PC-9 (cell line): Measurements from ENCODE around the gene RNU6-1. TPM values are rescaled to one million over a fixed set of nuclear protein-coding genes. Genes with fewer than 3 reads are reported as not detected.

Experiments used
- BruUV-seq: library from RNA; stranded (reverse); fragments of 400-500 nt; replicated peaks from 2 replicates; lab custom pipeline; 2021; lab: Mats Ljungman, UMichigan
- CTCF ChIA-PET: fragments of 300-600 bp; sonication (Branson Sonifier 250); formaldehyde crosslinking; loops from one replicate; lab custom pipeline; 2022; ENCODE audit warnings: antibody characterized with exemption; lab: Charles Lee
- POLR2A ChIA-PET: fragments of 300-600 bp; sonication (Branson Sonifier 250); formaldehyde crosslinking; loops from one replicate; lab custom pipeline; 2022; ENCODE audit warnings: antibody characterized with exemption; ENCODE audit not compliant: unreplicated experiment; lab: Charles Lee
- DNase-seq, 2 experiments: peaks; one replicate each; pipeline versions ENCODE4 v3.0.0 to v3.0.0-alpha.2; 2015 to 2022; ENCODE audit warnings: mixed read lengths in 1 of 2
- H2AFZ ChIP-seq: fragments of 200-600 bp; sonication (generic); 2 replicates; pipeline ENCODE4 v1.8.1; 2017; ENCODE audit warnings: antibody characterized with exemption
- H3F3A ChIP-seq: fragments of 200-600 bp; sonication (generic); 2 replicates; pipeline ENCODE4 v1.8.1; 2017; ENCODE audit warnings: antibody characterized with exemption, mild to moderate bottlenecking, low read depth; ENCODE audit not compliant: insufficient read depth
- H3K27ac ChIP-seq: fragments of 200-600 bp; sonication (generic); 2 replicates; pipeline ENCODE4 v1.6.1; 2016; ENCODE audit warnings: mixed run types
- H3K27me3 ChIP-seq: fragments of 200-600 bp; sonication (generic); 2 replicates; pipeline ENCODE4 v1.6.1; 2016; ENCODE audit warnings: low read depth, mixed run types; ENCODE audit not compliant: insufficient read depth
- H3K36me3 ChIP-seq: fragments of 200-600 bp; sonication (generic); 2 replicates; pipeline ENCODE4 v1.6.1; 2016; ENCODE audit warnings: low read depth, mixed run types
- H3K4me1 ChIP-seq: fragments of 200-600 bp; sonication (generic); replicated peaks from 2 replicates; pipeline ENCODE4 v1.6.1; 2016; ENCODE audit warnings: mixed run types; ENCODE audit not compliant: insufficient read depth
- H3K4me2 ChIP-seq: fragments of 200-600 bp; sonication (generic); 2 replicates; pipeline ENCODE4 v1.6.1; 2017; ENCODE audit warnings: mixed run types
- H3K4me3 ChIP-seq: fragments of 200-600 bp; sonication (generic); 2 replicates; pipeline ENCODE4 v1.6.1; 2016; ENCODE audit warnings: mixed run types
- H3K79me2 ChIP-seq: fragments of 200-600 bp; sonication (generic); 2 replicates; pipeline ENCODE4 v1.6.1; 2017; ENCODE audit warnings: low read depth, mixed run types
- H3K9me2 ChIP-seq: fragments of 200-600 bp; sonication (generic); 2 replicates; pipeline ENCODE4 v1.8.1; 2017; ENCODE audit warnings: mild to moderate bottlenecking; ENCODE audit not compliant: insufficient read depth
- H3K9me3 ChIP-seq: fragments of 200-600 bp; sonication (generic); 2 replicates; pipeline ENCODE4 v1.8.1; 2016; ENCODE audit warnings: low read depth; ENCODE audit not compliant: insufficient read depth
- H4K20me1 ChIP-seq: fragments of 200-600 bp; sonication (generic); 2 replicates; pipeline ENCODE4 v1.8.1; 2017; ENCODE audit not compliant: insufficient read depth
- EZH2 ChIP-seq: fragments of 200-600 bp; sonication (generic); IDR thresholded peaks from 2 replicates; pipeline ENCODE4 v1.8.0; 2017; ENCODE audit warnings: antibody characterized with exemption, low read depth
- intact Hi-C: fragments of 100-400 bp; cut with micrococcal nuclease; formaldehyde crosslinking; loops from one replicate; pipeline ENCODE4 v1.10.0; 2022; ENCODE audit not compliant: unreplicated experiment
- total RNA-seq: library from RNA; stranded (reverse); gene quantifications from 2 replicates; pipeline ENCODE4 v1.2.3, GENCODE V29; 2021
- TF ChIP-seq, protein P1 (sequence below): fragments of 200-600 bp; sonication (generic); conservative IDR thresholded peaks from 2 replicates; pipeline ENCODE4 v1.6.1; 2017; ENCODE audit warnings: mixed run types, antibody characterized with exemption, mild to moderate bottlenecking, moderate library complexity

Gene RNU6-1
- total RNA-seq, 1 experiment from 2014 or later = not detected

DNA sequence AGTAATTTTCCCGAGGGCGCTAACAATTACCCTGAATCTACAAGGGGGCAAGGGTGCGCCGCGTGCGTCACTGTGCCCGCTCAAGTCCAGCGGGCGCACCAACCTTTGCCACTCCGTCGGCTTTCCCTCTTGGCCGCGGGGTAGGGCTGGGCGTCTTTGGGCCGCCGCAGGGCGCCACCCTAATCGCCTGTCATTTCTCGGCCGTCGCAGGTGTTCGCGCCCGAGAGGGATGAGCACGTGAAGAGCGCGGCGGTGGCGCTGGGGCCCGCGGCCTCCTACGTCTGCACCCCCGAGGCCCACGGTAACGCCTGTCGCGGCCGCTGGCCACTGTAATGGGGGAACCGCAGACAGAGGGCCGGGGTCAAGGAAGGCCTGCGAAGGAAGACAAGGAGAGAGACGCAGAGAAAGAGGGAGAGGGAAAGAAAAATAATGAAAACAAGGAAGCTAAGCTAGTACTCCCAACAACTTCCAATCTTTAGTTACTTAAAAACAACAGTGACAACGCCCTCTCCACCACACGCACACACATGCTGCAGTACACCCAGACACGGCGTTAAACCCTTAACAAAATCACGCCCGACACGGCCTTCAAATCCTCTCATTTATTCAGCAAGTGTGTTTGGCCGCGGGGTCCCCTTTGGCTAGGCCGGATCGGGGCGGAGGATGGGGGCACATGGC is 10.7 kb downstream of the RNU6-1 start:
- BruUV-seq = no TSS peak
- CTCF ChIA-PET = interaction anchor here (0.6 kb wide), 2 partner anchors 327 to 602 kb away, joined by 3 read pairs; no protein-coding TSS in a partner anchor
- no peak for TF ChIP-seq EZH2
- TF ChIP-seq, protein P1, sequence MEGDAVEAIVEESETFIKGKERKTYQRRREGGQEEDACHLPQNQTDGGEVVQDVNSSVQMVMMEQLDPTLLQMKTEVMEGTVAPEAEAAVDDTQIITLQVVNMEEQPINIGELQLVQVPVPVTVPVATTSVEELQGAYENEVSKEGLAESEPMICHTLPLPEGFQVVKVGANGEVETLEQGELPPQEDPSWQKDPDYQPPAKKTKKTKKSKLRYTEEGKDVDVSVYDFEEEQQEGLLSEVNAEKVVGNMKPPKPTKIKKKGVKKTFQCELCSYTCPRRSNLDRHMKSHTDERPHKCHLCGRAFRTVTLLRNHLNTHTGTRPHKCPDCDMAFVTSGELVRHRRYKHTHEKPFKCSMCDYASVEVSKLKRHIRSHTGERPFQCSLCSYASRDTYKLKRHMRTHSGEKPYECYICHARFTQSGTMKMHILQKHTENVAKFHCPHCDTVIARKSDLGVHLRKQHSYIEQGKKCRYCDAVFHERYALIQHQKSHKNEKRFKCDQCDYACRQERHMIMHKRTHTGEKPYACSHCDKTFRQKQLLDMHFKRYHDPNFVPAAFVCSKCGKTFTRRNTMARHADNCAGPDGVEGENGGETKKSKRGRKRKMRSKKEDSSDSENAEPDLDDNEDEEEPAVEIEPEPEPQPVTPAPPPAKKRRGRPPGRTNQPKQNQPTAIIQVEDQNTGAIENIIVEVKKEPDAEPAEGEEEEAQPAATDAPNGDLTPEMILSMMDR = no peak

DNA sequence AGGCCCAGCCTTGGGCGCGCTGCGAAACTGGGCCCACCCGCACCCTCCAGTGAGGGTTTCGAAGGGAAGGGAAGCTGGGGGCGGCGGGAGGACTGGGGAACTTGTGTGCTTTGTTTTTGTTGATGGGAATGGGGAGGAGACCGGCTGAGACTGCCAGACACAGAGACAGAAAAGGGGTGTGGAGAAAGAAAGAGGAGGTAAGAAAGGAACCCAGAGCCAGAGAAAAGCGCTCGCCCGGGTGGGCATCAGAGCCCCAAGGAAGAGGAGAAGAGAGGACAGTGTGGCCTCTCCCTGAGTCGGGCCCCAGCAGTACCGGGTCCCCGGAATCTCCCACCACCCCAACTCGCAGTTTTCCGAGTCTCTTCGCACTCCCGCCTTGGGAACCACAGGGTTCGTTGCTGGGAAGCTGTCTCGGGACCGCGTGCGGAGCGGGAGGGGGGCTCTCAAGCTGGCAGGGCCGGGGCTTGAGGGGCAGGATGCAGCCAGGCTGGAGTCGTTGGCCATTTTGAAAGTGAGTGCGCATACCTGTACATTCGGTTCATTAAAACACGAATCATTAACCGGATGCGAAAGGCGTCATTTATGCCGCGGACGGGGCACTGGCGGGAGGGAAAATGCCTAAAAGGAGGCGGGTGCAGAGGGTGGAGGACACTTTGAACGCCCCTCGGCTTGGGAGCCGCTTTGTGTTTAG is 11.4 kb downstream of the RNU6-1 start:
- intact Hi-C loops = no loop called here
- Histone ChIP-seq H3K27ac (no peak overlapping the region), H2AFZ (no peak overlapping the region), H4K20me1 (no peaks in the 10 kb centered on the region), H3F3A (no peaks in the 10 kb centered on the region), H3K9me3 (no peaks in the 10 kb centered on the region), H3K4me3 (no peak overlapping the region), H3K27me3 (no peaks in the 10 kb centered on the region; the same call in 1 of the 2 replicates), H3K36me3 (no peaks in the 10 kb centered on the region), H3K9me2 (no peaks in the 10 kb centered on the region), H3K79me2 (no peaks in the 10 kb centered on the region), H3K4me1 (no peaks in the 10 kb centered on the region), H3K4me2 (no peak overlapping the region)
- CTCF ChIA-PET = no interaction called here
- TF ChIP-seq, protein P1 = no peak
- no peak for TF ChIP-seq EZH2
- POLR2A ChIA-PET = no interaction called here
- no TSS peak for BruUV-seq
- DNase-seq = no peak

More for the DNA sequence above, 10.7 kb downstream of the RNU6-1 start:
- H3K4me3 ChIP-seq = no peak overlapping the region
- H3K27me3 ChIP-seq = no peaks in the 10 kb centered on the region; the same call in 1 of the 2 replicates
- no peaks in the 10 kb centered on the region for H3K36me3 ChIP-seq
- no peak overlapping the region for H2AFZ ChIP-seq
- H3K27ac ChIP-seq = no peak overlapping the region
- no peaks in the 10 kb centered on the region for H3F3A ChIP-seq
- DNase-seq = no peak
- no peaks in the 10 kb centered on the region for H3K79me2 ChIP-seq
- intact Hi-C loops = no loop called here
- H3K4me2 ChIP-seq = no peak overlapping the region
- no peaks in the 10 kb centered on the region for H4K20me1 ChIP-seq
- no peaks in the 10 kb centered on the region for H3K9me3 ChIP-seq
- no peaks in the 10 kb centered on the region for H3K9me2 ChIP-seq
- H3K4me1 ChIP-seq = no peaks in the 10 kb centered on the region
- POLR2A ChIA-PET = no interaction called here

DNA sequence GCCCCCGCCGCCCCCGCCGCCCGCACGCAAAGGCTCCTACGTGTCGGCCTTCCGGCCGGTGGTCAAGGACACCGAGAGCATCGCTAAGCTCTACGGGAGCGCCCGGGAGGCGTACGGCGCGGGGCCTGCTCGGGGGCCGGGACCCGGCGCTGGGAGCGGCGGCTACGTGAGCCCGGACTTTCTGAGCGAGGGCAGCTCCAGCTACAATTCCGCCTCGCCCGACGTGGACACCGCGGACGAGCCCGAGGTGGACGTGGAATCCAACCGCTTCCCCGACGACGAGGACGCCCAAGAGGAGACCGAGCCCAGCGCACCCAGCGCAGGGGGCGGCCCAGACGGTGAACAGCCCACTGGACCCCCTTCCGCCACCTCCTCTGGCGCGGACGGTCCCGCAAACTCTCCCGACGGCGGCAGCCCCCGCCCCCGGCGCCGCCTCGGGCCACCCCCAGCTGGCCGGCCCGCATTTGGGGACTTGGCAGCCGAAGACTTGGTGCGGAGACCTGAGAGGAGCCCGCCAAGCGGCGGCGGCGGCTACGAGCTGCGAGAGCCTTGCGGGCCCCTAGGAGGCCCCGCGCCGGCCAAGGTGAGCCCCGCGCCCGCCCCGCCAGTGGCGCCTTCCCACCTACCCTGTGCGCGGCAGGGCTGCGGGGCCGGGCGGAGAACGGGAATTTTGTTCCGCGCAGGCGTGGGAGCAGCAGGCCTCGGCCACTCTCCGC is 12.1 kb downstream of the RNU6-1 start:
- H3K9me2 ChIP-seq = no peaks in the 10 kb centered on the region
- no peak overlapping the region for H3K4me2 ChIP-seq
- DNase-seq = no peak
- H3K36me3 ChIP-seq = no peaks in the 10 kb centered on the region
- H3K4me3 ChIP-seq = no peak overlapping the region
- BruUV-seq = no TSS peak
- H3K9me3 ChIP-seq = no peaks in the 10 kb centered on the region
- H3K79me2 ChIP-seq = no peaks in the 10 kb centered on the region
- no peaks in the 10 kb centered on the region for H4K20me1 ChIP-seq
- no peak overlapping the region for H3K27ac ChIP-seq
- intact Hi-C loops = no loop called here
- no peaks in the 10 kb centered on the region for H3K27me3 ChIP-seq
- CTCF ChIA-PET = no interaction called here
- TF ChIP-seq, protein P1 = no peak
- no peak for TF ChIP-seq EZH2
- POLR2A ChIA-PET = no interaction called here
- H3K4me1 ChIP-seq = no peaks in the 10 kb centered on the region
- H2AFZ ChIP-seq = no peak overlapping the region
- H3F3A ChIP-seq = no peaks in the 10 kb centered on the region
